Measurements from ENCODE around the gene PTPRG.

DNA sequence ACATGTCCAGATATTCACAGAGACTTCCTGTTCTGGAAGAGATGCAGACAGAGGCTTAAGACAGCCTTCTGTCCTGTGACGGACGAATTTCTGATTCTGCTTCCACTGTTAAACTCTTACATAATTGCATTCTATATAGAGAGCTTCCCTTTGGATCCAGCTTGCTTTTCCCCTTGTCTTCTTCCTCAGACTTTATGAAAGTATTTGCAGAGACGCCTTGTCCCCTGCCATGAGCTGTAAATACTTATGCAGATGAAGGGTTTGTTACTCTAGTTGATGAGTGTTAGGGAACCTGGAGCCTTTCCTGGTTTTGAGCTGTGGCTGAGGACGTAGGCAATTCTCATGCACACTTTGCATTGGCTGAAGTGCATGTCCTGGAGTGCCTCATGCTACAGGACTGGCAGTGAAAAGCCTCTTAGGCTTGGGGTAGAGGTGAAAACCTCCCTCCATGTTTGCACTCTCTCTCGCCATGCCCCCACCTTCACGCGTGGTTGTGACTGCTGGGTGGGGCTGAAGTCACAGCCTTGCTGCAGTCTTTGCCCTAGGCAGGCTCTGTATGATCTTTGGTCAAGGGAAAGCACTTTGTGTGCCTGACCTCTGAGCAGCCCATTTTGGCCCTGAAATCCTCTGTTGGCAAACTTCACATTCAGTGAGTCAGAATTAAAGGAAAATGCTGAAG lies 286.6 kb downstream of the PTPRG start:
- TF ChIP-seq CTCF (IDR thresholded peaks at IDR 0.05; ENCODE audit: low read depth, low read length, missing input control) = no peak
- TF ChIP-seq REST (IDR thresholded peaks at IDR 0.05) = peak; percentile 24

Measured in liver (tissue), 2 donors.